HuH-7.5 (cell line): ENCODE results near the gene PKHD1.

ENCODE experiments used
- DNase-seq: peaks from one replicate; pipeline ENCODE4 v3.0.0; 2011; ENCODE audit warnings: low spot score

The PKHD1 gene

GRCh38 chr6:51790946-51791345, 296.5 kb downstream of the PKHD1 start:
- no peak for DNase-seq

DNA sequence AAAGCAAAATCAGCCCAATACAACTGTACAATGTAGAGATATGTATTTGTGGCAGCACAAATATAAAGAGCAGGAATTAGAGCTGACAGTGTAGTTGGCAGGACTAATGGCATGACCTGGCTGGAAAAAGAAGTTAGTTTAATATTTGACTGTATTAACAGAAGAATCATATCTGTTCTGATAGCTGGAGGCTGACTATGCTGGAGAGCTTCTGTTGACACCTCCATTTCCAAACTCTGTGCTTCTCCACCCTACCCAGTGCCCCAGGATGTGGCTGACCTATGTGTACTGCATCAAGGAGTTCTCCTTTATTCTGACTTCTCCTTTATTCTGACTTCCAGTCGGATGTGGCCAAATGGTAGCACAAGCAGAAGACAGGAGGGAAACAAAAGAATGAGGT, 299.3 kb downstream of the PKHD1 start:
- DNase-seq, result no peak

DNA sequence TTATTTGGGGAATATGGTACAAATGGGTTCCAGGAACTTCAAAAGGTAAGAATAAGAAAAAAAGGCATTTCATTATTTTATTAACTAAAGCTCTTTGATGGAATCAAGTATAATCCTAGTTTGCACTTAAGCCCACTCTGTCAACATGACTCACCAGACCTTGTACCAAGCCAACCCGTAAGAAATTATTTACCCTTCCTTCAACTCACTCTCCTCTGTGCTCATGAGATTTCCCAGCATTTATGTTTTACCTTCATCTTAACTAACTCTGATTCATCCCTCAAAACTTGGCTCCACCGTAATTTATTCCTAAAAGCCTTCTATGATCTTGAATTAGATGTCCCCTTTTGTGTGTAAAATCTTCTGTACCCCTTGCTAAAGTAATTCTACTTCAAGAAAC, 308.7 kb downstream of the PKHD1 start:
- DNase-seq, result no peak

- no peak for DNase-seq
These were observed 309.8 kb downstream of the PKHD1 start for GRCh38 chr6:51777618-51778017.

- DNase-seq, result no peak
These were observed 311.2 kb downstream of the PKHD1 start for GRCh38 chr6:51775942-51776860.

DNA sequence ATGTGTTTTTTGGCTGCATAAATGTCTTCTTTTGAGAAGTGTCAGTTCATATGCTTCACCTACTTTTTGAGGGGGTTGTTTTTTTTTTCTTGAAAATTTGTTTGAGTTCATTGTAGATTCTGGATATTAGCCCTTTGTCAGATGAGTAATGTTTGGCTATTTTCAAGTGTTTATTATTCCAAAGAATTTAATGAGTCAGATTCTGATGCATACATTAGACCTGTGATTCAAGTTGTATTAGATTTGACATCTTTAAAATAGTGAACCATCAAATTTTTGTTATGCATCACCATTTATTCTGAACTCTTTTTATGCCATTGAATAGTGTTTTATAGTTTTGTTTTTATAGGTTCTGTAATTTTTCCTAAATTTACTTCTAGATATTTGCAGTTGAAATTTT, 319.3 kb downstream of the PKHD1 start:
- no peak for DNase-seq

GRCh38 chr6:51765230-51765629, 322.2 kb downstream of the PKHD1 start:
- DNase-seq, result no peak

GRCh38 chr6:51753635-51754034, 333.8 kb downstream of the PKHD1 start:
- no peak for DNase-seq

GRCh38 chr6:51743999-51744398, 343.4 kb downstream of the PKHD1 start:
- no peak for DNase-seq

GRCh38 chr6:51740658-51741057, 346.8 kb downstream of the PKHD1 start:
- DNase-seq, result no peak

GRCh38 chr6:51738614-51739013, 348.8 kb downstream of the PKHD1 start:
- DNase-seq, result no peak

DNA sequence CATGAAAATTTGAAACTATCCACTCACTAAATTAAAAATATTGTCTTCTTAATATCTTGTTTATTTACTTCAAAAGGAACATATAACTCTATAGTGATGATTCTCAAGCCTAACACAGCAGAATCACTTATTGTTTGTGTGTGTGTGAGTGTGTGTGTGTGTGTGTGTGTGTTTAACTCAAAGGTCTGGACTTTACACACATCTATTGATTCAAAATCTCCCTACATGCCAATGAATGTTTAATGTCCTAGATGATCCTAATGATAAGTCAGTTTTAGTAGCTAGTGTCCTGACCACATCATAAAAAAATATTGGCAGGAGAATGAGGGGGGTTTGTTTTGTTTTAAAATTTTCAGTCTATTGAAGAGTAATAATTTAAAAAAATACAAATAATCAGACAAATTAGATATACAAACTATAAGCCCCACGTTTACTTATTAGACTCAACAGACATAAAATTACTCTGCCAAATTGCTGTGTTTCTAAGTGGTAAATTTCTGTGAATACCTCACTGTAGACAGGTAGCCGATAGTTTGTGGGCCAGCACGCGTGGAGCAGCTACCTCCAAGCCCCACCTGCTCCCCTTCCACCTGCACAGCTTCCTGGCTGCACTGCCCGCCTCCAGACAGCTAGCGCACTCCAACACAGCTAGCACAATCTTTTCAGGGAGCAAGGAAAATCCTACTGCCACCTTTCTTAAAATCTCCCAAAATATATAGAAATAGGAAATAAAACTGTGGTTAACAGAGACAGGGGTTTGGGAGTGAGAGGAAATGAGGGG, 349.6 kb downstream of the PKHD1 start:
- no peak for DNase-seq

GRCh38 chr6:51725155-51725554, 362.3 kb downstream of the PKHD1 start:
- DNase-seq, result no peak

DNA sequence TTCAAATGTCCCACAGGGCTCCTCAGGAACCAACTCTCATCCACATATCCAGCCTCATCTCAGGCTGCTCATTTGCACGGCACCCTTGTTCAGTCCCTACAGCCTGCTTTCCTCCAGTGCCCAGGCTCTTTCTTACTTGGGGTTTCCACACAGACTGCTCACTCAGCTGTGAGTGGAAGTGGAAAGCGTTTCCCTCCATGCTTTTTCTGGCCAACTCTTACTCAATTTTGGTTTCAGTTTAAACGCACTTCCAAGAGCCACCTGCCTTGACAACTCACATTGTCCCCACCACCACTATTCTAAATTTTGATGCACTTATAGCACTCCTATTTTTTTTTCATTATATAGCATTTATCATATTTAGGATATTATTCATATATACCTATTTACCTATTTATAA, 367.1 kb downstream of the PKHD1 start:
- DNase-seq, result no peak

GRCh38 chr6:51719297-51719696, 368.1 kb downstream of the PKHD1 start:
- no peak for DNase-seq

DNA sequence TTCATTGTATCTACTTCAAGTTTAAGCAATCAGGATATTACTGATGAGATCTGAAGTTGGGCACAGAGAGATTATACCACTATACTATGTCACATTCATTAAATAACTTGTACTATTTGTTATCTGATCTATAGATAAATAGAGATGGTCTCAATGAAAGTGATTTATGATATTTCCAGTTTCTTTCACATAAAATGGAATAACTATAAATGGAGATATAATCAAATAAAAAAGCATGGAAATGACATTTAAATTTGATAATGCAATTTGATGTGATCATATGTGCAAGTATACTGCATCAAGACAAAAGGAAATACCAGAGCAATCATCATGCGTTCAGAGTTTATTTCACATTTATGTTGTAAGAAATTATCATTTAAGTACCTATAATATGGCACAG, 368.9 kb downstream of the PKHD1 start:
- no peak for DNase-seq

DNA sequence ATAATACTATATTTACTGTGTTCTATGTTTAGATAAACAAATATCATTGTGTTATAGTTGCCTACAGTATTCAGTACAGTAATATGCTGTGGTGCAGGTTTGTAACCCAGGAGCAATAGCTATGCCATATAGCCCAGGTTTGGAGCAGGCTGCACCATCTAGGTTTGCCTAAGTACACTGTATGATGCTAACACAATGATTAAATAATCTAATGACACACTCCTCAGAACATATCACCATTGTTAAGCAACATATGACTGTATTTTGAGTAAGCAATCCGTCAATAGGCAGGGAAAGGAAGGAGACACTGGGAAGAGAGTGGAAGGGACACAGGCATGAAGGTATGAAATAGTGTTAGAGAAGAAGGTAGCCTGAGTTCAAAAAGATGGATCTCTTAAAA, 369.9 kb downstream of the PKHD1 start:
- DNase-seq, result no peak

DNA sequence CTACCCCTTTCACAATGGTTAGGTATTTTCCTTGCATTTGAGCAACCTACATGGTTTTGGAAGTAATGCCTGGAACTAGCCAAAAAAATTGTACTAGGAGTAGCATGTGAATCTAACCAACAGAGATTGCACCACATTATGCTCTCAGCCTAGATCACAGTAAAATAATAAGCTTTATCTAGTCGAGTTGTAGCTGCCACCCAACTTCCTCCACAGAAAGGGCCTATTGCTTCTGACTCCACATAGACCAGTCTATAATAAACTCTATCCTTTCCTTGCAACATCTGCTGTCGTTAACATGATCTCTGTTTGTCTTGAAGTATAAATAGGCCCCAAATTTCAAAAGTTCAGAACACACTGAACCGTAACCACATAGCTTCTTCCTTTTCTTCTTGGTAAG, 375.5 kb downstream of the PKHD1 start:
- DNase-seq, result no peak

DNA sequence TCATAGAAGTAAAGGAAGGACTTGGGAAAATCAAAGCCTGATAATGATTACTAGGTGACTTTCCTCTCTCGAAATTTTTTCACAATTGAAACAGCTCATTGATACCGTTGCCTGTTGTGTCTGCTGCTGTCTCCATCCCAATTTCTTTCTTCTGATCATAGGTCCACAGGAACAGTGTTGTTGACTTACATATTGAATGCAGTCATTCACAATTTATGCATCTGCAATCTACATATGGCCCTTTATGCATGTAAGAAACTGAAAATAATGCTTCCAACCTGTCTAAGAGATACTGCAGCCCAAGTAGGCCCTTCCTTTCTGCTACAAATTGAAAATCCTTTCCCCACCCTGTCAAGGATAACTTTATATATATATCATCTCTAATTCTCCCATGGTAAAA, 381.3 kb downstream of the PKHD1 start:
- no peak for DNase-seq

DNA sequence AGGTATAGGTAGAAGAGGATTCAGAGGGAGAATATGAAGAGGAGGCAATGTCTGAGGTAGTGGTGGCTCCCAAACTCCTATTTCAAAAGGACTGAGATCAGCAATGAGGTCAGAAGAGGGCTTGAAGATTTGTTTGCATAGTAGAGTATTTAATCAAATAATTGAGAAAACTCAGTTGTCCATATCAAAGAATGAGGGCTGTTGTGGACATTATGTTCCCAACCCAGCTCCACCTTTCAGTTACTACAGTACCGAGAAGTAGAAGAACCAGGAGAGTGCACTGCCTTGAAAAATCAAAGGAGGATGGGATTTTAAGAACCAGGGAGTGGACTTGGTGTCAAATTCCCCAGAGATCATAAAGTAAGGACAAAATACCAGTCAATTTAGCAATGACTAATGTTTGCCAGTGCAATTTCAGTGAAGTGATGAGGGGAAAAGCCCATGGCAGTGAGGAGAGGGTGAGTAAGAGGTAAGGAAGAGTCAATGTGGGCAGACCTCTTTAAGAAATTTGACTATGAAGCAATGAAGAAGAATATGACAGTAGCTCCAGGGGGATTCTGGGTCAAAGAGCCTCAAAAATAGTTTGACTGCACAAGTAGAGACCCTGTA, 382.4 kb downstream of the PKHD1 start:
- no peak for DNase-seq

DNA sequence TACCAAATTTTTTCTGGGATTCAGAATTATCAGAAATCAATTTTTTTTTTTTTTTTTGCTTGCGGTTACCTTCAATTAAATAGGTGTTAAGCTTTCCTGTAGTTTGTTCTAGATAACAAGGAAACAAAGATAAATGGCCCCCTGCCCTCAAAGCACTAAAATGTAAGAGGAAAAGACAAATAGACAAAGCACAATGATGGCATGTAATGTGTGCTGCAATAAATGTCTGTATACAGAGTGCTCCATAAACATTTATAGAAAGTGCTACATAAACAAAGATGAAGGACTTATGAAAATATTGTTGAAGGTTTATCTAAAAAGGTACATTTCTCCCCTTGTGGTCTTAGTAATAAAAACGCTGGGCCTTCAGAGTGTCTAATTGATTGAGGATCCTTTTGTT, 384.6 kb downstream of the PKHD1 start:
- no peak for DNase-seq

- no peak for DNase-seq
These were observed 402.8 kb downstream of the PKHD1 start for GRCh38 chr6:51684603-51685002.

DNA sequence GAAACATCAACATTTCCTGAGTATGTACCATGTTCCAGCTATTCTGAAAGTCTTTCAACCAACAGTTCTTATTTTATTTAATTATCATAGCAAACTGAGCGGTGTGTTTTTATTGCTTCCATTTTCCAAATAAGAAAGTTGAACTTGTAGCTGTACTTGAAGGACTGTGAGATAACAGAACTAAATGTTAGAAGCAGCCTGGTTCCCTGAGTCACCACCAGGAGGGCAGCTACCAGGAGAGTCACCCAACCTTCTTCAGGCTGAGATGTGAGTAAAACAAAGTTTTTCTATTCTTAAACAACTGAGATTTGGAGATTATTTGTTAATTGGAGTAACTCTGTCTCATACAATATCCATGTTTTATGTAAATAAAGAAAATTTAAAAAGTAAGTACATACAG, 403.4 kb downstream of the PKHD1 start:
- DNase-seq, result no peak
